ENCODE measurements around the gene LYRM4. TPM values are rescaled to one million over a fixed set of nuclear protein-coding genes. Genes with fewer than 3 reads are reported as not detected.

The LYRM4 gene
- polyA plus RNA-seq, 2 of the 4 experiments (the other 2 are of a cell fraction): 25.6 to 43.3 TPM

DNA sequence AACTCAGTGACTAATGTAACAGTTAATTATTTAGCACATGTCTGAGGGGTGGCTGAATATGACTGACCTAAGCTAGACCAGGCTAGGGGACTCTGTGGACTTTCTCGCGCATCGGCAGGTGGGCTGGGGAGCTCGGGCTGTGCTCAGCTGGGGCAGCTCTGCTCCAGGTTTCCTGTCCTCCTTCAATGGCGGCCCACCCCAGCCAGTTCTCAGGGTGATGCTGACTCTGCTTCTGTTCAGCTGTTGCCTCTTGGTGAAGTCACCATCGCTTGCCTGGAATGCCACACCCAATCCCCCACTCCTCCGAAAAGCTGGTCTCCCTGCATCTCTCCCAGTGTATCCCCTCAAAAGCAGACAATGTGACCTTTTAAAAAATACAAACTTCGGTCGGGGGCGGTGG lies 155.6 kb downstream of the LYRM4 start (continued):
- TF ChIP-seq MAZ (IDR thresholded peaks at IDR 0.05; ENCODE audit: borderline replicate concordance, low read depth, low read length): no peak
- no peak for TF ChIP-seq HOXA7 (CRISPR knock-in tag; IDR thresholded peaks at IDR 0.05)

DNA sequence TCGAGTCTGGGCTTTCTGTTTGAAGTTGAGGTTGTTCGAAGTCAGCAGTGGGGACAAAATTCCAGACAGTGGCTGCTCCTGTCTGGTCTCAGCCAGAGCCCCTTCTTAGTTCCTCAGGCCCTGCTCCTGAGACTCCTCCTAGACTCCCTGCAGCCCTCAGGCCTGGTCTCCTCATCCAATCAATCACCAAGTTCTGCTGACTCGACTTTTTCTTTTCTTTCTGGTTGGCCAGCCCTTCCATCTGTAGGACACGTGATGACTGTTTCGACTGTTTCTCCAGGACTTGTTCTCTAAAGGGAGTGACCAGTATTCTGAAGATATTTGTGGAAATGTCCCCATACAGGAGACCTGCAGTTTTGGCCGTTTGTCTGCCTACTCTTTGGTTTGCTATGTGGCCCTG lies 156.1 kb downstream of the LYRM4 start:
- ChIA-PET CTCF (interaction anchor here (0.6 kb wide), 1 partner anchor 957 kb away, joined by 3 read pairs; no protein-coding TSS in a partner anchor), POLR2A (no interaction called here)
- 82% methylated on average over 6 of the region's 6 CpGs for WGBS (ENCODE audit: missing lambda C conversion rate)
- FAIRE-seq (no peak), ATAC-seq (no peak), DNase-seq (ENCODE audit: low read depth in 1 of 2, low spot score in 1 of 2) (no peak)
- Histone ChIP-seq H3K4me1 (no peaks in the 10 kb centered on the region), H3K4me3 (no peak overlapping the region), H3K4me2 (no peak overlapping the region), H3K27ac (no peak overlapping the region), H3K9me3 (no peaks in the 10 kb centered on the region)
- peak; percentile 85 for TF ChIP-seq MAFK (IDR thresholded peaks at IDR 0.05; ENCODE audit: partially characterized antibody)
- TF ChIP-seq RNF2 (IDR thresholded peaks at IDR 0.05; ENCODE audit: borderline replicate concordance, low read depth): no peak
- TF ChIP-seq RFX5 (IDR thresholded peaks at IDR 0.05): no peak
- TF ChIP-seq FOSL2 (IDR thresholded peaks at IDR 0.05): no peak
- no peak for TF ChIP-seq FOSL2 (CRISPR knock-in tag; IDR thresholded peaks at IDR 0.05)
- TF ChIP-seq POLR2AphosphoS2 (conservative IDR thresholded peaks at IDR 0.05; ENCODE audit: low read length): no peak
- no peak for TF ChIP-seq EP300 (IDR thresholded peaks at IDR 0.05)

DNA sequence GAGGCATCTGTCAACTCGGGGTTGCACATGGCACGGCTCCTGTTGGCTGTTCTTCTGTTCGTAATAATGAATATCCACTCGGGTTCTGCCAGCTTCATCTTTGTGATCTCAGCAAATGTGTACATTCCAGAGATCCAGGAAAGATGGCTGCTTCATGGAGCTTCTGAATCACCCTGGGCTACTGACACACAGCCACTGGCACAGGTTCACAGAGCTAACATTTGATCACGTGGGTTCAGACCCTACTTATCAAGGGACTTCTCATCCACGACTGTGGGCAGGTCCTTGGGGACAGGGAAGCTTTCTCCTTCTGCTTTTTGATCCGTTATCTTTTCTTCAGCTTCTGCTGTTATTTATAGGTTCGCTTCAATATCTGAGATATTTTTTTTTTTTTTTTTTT lies 157.5 kb downstream of the LYRM4 start:
- ChIA-PET CTCF (interaction anchor here (1.3 kb wide), 1 partner anchor 276 kb away, joined by 5 read pairs; no protein-coding TSS in a partner anchor), POLR2A (no interaction called here)
- no peak overlapping the region for H3K4me2 ChIP-seq
- FAIRE-seq: no peak
- no peak overlapping the region for H3K4me3 ChIP-seq
- no peak overlapping the region for H3K27ac ChIP-seq
- DNase-seq (ENCODE audit: low read depth in 1 of 2, low spot score in 1 of 2): no peak
- 78% methylated on average over 8 of the region's 8 CpGs for WGBS (ENCODE audit: missing lambda C conversion rate)
- H3K4me1 ChIP-seq: no peaks in the 10 kb centered on the region
- TF ChIP-seq FOSL2 (IDR thresholded peaks at IDR 0.05) (no peak), FOSL2 (CRISPR knock-in tag; IDR thresholded peaks at IDR 0.05) (no peak), KDM1A (IDR thresholded peaks at IDR 0.05; ENCODE audit: low read depth) (no peak), CBX2 (IDR thresholded peaks at IDR 0.05; ENCODE audit: borderline replicate concordance, low read depth) (no peak), CHD4 (IDR thresholded peaks at IDR 0.05; ENCODE audit: borderline replicate concordance) (no peak), JUNB (IDR thresholded peaks at IDR 0.05) (no peak)
- TF ChIP-seq, protein P1, sequence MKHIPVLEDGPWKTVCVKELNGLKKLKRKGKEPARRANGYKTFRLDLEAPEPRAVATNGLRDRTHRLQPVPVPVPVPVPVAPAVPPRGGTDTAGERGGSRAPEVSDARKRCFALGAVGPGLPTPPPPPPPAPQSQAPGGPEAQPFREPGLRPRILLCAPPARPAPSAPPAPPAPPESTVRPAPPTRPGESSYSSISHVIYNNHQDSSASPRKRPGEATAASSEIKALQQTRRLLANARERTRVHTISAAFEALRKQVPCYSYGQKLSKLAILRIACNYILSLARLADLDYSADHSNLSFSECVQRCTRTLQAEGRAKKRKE (CRISPR knock-in tag; IDR thresholded peaks at IDR 0.05; ENCODE audit: low read depth): no peak
- H3K9me3 ChIP-seq: no peaks in the 10 kb centered on the region
- ATAC-seq: no peak

DNA sequence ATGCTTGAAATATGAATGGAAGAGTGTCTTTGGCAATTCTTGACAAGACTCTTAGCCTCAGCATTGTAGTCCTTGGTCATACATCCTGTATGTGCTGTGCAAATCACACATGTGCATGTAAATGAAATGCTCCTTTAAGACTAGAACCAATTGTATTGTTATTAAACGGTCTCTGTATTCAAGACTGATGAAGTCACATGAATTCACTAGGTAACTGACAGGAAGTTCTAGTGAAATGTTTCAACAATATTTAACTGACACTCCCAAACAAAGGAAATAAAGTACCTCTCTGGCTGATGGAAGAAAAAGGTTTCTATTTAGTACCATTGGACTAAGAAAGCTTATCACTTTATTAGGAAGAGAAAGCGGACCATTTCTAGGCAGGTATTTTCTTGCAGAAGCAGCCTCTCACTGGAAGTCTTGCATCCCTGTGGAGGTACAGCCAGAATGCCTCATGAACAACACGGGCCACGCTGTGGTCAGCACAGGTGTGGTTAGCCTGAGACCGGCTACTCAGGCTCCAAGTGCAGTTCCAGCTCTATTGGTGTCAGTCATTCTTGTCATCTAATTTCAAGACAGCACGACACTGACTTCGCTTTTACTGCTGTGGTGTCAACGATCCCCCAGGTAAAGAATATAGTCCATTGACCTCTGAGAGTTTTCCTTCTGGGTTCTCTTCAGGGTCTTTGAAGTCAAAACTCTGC lies 158.3 kb downstream of the LYRM4 start:
- H3K4me1 ChIP-seq: no peaks in the 10 kb centered on the region
- DNase-seq (ENCODE audit: low read depth in 1 of 2, low spot score in 1 of 2): no peak
- TF ChIP-seq RFX5 (IDR thresholded peaks at IDR 0.05): no peak
- TF ChIP-seq JUN (IDR thresholded peaks at IDR 0.05): no peak
- CTCF ChIA-PET: interaction anchor here (1.3 kb wide), 1 partner anchor 277 kb away, joined by 5 read pairs; no protein-coding TSS in a partner anchor
- no peak for ATAC-seq
- no peak overlapping the region for H3K27ac ChIP-seq
- H3K9me3 ChIP-seq: no peaks in the 10 kb centered on the region
- 85% methylated on average over 8 of the region's 8 CpGs for WGBS (ENCODE audit: missing lambda C conversion rate)
- FAIRE-seq: no peak
- no peak overlapping the region for H3K4me3 ChIP-seq
- POLR2A ChIA-PET: no interaction called here
- H3K4me2 ChIP-seq: no peak overlapping the region

DNA sequence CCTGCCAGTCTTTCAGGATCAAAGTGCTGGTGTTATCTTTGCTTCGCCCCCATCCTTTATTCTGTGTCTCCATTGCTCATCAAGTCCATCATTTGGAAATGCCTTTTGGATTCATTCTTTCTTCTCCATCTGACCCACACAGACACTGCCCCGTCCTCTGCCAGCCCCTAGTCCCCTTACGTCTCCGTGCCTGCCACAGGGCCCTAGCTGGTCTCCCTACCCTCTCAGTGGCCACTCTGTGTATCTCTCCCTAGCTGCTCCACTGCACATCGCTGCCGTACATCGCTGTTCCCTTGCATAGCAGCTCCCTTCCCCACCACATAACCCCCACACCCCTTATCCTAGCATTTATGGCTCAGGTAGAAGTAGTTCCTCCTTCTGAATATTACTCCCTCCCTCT lies 159.9 kb downstream of the LYRM4 start:
- POLR2A ChIA-PET: no interaction called here
- Histone ChIP-seq H3K4me3 (no peak overlapping the region), H3K4me1 (no peaks in the 10 kb centered on the region), H3K9me3 (no peaks in the 10 kb centered on the region), H3K4me2 (no peak overlapping the region), H3K27ac (no peak overlapping the region)
- no peak for TF ChIP-seq TP53 (CRISPR knock-in tag; IDR thresholded peaks at IDR 0.05)
- TF ChIP-seq, protein P2, sequence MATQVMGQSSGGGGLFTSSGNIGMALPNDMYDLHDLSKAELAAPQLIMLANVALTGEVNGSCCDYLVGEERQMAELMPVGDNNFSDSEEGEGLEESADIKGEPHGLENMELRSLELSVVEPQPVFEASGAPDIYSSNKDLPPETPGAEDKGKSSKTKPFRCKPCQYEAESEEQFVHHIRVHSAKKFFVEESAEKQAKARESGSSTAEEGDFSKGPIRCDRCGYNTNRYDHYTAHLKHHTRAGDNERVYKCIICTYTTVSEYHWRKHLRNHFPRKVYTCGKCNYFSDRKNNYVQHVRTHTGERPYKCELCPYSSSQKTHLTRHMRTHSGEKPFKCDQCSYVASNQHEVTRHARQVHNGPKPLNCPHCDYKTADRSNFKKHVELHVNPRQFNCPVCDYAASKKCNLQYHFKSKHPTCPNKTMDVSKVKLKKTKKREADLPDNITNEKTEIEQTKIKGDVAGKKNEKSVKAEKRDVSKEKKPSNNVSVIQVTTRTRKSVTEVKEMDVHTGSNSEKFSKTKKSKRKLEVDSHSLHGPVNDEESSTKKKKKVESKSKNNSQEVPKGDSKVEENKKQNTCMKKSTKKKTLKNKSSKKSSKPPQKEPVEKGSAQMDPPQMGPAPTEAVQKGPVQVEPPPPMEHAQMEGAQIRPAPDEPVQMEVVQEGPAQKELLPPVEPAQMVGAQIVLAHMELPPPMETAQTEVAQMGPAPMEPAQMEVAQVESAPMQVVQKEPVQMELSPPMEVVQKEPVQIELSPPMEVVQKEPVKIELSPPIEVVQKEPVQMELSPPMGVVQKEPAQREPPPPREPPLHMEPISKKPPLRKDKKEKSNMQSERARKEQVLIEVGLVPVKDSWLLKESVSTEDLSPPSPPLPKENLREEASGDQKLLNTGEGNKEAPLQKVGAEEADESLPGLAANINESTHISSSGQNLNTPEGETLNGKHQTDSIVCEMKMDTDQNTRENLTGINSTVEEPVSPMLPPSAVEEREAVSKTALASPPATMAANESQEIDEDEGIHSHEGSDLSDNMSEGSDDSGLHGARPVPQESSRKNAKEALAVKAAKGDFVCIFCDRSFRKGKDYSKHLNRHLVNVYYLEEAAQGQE (IDR thresholded peaks at IDR 0.05): no peak
- no peak for TF ChIP-seq MAFK (IDR thresholded peaks at IDR 0.05; ENCODE audit: partially characterized antibody)
- no peak for TF ChIP-seq GATA3 (IDR thresholded peaks at IDR 0.05; ENCODE audit: borderline replicate concordance)
- TF ChIP-seq JUN (IDR thresholded peaks at IDR 0.05): no peak
- no peak for TF ChIP-seq ZFP36 (IDR thresholded peaks at IDR 0.05; ENCODE audit: borderline replicate concordance, partially characterized antibody)
- DNase-seq (ENCODE audit: low read depth in 1 of 2, low spot score in 1 of 2): no peak
- CTCF ChIA-PET: interaction anchor here (0.6 kb wide), 1 partner anchor 341 kb away, joined by 3 read pairs; no protein-coding TSS in a partner anchor
- FAIRE-seq: no peak
- 95% methylated on average over 7 of the region's 7 CpGs for WGBS (ENCODE audit: missing lambda C conversion rate)
- ATAC-seq: no peak

All from A549 (cell line).